Neural progenitor cell (in vitro differentiated cells): ENCODE results near the gene MAFB.
A peak's percentile ranks its signal among the peaks of the same experiment; 100 is the strongest.

Source experiments
- CTCF ChIP-seq: fragments of 200-600 bp; sonication (generic); IDR thresholded peaks from 2 replicates; pipeline ENCODE4 v1.5.1; 2017; ENCODE audit warnings: antibody characterized with exemption, mild to moderate bottlenecking
- EZH2phosphoT487 ChIP-seq: fragments of 200-600 bp; sonication (generic); IDR thresholded peaks from 2 replicates; pipeline ENCODE4 v1.6.1; 2017; ENCODE audit warnings: antibody characterized with exemption

GRCh38 chr20:40686434-40686882 lies 2.6 kb downstream of the MAFB start:
- TF ChIP-seq CTCF (no peak), EZH2phosphoT487 (peak; percentile 48)
